Endothelial cell (in vitro differentiated cells): Measurements from ENCODE around the gene PTAFR. TPM values are rescaled to one million over a fixed set of nuclear protein-coding genes. Genes with fewer than 3 reads are reported as not detected.

Experiments used
- DNase-seq: peaks from one replicate; pipeline ENCODE4 v3.0.0; 2021; ENCODE audit warnings: low spot score
- H3K27ac Mint-ChIP-seq: one replicate; pipeline ENCODE4 v1.8.0; 2021; ENCODE audit warnings: mixed read lengths, inconsistent platforms; ENCODE audit not compliant: unreplicated experiment
- H3K27me3 Mint-ChIP-seq: one replicate; pipeline ENCODE4 v1.8.0; 2021; ENCODE audit warnings: mild to moderate bottlenecking, moderate library complexity, mixed read lengths, inconsistent platforms; ENCODE audit not compliant: unreplicated experiment
- H3K36me3 Mint-ChIP-seq: one replicate; pipeline ENCODE4 v1.8.0; 2021; ENCODE audit warnings: mild to moderate bottlenecking, low read depth, mixed read lengths, inconsistent platforms; ENCODE audit not compliant: unreplicated experiment
- H3K4me1 Mint-ChIP-seq: one replicate; pipeline ENCODE4 v1.8.0; 2021; ENCODE audit warnings: mild to moderate bottlenecking, mixed read lengths, inconsistent platforms; ENCODE audit not compliant: unreplicated experiment
- H3K4me3 Mint-ChIP-seq: one replicate; pipeline ENCODE4 v1.8.0; 2021; ENCODE audit warnings: mild to moderate bottlenecking, mixed read lengths, inconsistent platforms; ENCODE audit not compliant: unreplicated experiment
- H3K9me3 Mint-ChIP-seq: one replicate; pipeline ENCODE4 v1.8.0; 2021; ENCODE audit warnings: mixed read lengths, inconsistent platforms; ENCODE audit not compliant: unreplicated experiment
- total RNA-seq: library from RNA; stranded (reverse); fragmentation: NEBNext Ultra II Directional; extraction: Animal tissue kit (Norgen Biotek cat#: 25700); gene quantifications from one replicate; pipeline ENCODE4 v1.2.1, GENCODE V29; 2021; ENCODE audit not compliant: unreplicated experiment
- TF ChIP-seq, protein P1 (sequence below): fragments of 200-600 bp; sonication (generic); IDR thresholded peaks from one replicate; pipeline ENCODE4 v1.5.0; 2021; ENCODE audit warnings: antibody characterized with exemption; ENCODE audit not compliant: unreplicated experiment

The PTAFR gene
- total RNA-seq, 1 donor from 2014 or later: 0.72 TPM

- TF ChIP-seq, protein P1, sequence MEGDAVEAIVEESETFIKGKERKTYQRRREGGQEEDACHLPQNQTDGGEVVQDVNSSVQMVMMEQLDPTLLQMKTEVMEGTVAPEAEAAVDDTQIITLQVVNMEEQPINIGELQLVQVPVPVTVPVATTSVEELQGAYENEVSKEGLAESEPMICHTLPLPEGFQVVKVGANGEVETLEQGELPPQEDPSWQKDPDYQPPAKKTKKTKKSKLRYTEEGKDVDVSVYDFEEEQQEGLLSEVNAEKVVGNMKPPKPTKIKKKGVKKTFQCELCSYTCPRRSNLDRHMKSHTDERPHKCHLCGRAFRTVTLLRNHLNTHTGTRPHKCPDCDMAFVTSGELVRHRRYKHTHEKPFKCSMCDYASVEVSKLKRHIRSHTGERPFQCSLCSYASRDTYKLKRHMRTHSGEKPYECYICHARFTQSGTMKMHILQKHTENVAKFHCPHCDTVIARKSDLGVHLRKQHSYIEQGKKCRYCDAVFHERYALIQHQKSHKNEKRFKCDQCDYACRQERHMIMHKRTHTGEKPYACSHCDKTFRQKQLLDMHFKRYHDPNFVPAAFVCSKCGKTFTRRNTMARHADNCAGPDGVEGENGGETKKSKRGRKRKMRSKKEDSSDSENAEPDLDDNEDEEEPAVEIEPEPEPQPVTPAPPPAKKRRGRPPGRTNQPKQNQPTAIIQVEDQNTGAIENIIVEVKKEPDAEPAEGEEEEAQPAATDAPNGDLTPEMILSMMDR: no peak
- H3K36me3 Mint-ChIP-seq: peaks cover 38% of the 10 kb centered on the region
- DNase-seq: no peak
- H3K4me1 Mint-ChIP-seq: no peaks in the 10 kb centered on the region
- no peaks in the 10 kb centered on the region for H3K9me3 Mint-ChIP-seq
- H3K4me3 Mint-ChIP-seq: no peak overlapping the region
- no peaks in the 10 kb centered on the region for H3K27me3 Mint-ChIP-seq
- no peak overlapping the region for H3K27ac Mint-ChIP-seq
Measured at GRCh38 chr1:28205243-28205642, 28.8 kb upstream of the PTAFR start.

- H3K4me1 Mint-ChIP-seq: peaks cover 20% of the 10 kb centered on the region
- H3K9me3 Mint-ChIP-seq: no peaks in the 10 kb centered on the region
- DNase-seq: no peak
- H3K27me3 Mint-ChIP-seq: no peaks in the 10 kb centered on the region
- no peak overlapping the region for H3K27ac Mint-ChIP-seq
- TF ChIP-seq, protein P1: no peak
- peaks cover 57% of the 10 kb centered on the region for H3K36me3 Mint-ChIP-seq
- no peak overlapping the region for H3K4me3 Mint-ChIP-seq
Measured at GRCh38 chr1:28200234-28200873, 23.9 kb upstream of the PTAFR start.

GRCh38 chr1:28199328-28200233, 23.1 kb upstream of the PTAFR start:
- no peak for DNase-seq
- no peaks in the 10 kb centered on the region for H3K9me3 Mint-ChIP-seq
- peaks cover 51% of the 10 kb centered on the region for H3K36me3 Mint-ChIP-seq
- peak overlapping the region; percentile 22 for H3K4me3 Mint-ChIP-seq
- peaks cover 20% of the 10 kb centered on the region for H3K4me1 Mint-ChIP-seq
- TF ChIP-seq, protein P1: no peak
- H3K27me3 Mint-ChIP-seq: peaks cover 2% of the 10 kb centered on the region
- H3K27ac Mint-ChIP-seq: peak overlapping the region; percentile 61

GRCh38 chr1:28197682-28198415, 21.4 kb upstream of the PTAFR start:
- Mint-ChIP-seq H3K9me3 (no peaks in the 10 kb centered on the region), H3K36me3 (peaks cover 41% of the 10 kb centered on the region), H3K4me1 (peaks cover 25% of the 10 kb centered on the region), H3K27ac (no peak overlapping the region), H3K27me3 (peaks cover 2% of the 10 kb centered on the region), H3K4me3 (no peak overlapping the region)
- no peak for DNase-seq
- TF ChIP-seq, protein P1: no peak
